HCT116 (cell line): ENCODE results near the gene RARG. TPM values are rescaled to one million over a fixed set of nuclear protein-coding genes. Genes with fewer than 3 reads are reported as not detected.
A peak's percentile ranks its signal among the peaks of the same experiment; 100 is the strongest.

ENCODE experiments used
- ATAC-seq: fragments of 200-7000 bp; cut with Tn5 transposase; 2 replicates; pipeline ENCODE4 v1.9.1; 2020; ENCODE audit warnings: mild to moderate bottlenecking, moderate library complexity
- BruUV-seq: library from RNA; stranded (reverse); fragments of 400-500 nt; replicated peaks from 2 replicates; lab custom pipeline; 2021; lab: Mats Ljungman, UMichigan
- CTCF ChIA-PET: fragments of 300-600 bp; sonication (Branson Sonifier 250); formaldehyde crosslinking; loops from one replicate; lab custom pipeline; 2021; ENCODE audit warnings: antibody characterized with exemption; lab: Charles Lee
- POLR2A ChIA-PET: fragments of 300-600, 350-600 bp; sonication (Branson Sonifier 250); formaldehyde crosslinking; loops from one replicate; lab custom pipeline; 2021; ENCODE audit warnings: antibody characterized with exemption; lab: Charles Lee
- RAD21 ChIA-PET, 2 experiments: fragments of 300-600 bp; sonication (Branson Sonifier 250); formaldehyde crosslinking; loops; one replicate each; lab custom pipeline; 2023; ENCODE audit warnings: low total read pairs in 2 of 2; ENCODE audit not compliant: uncharacterized antibody in 2 of 2, unreplicated experiment in 2 of 2, low non-redundant PET in 1 of 2; lab: Charles Lee
- DNase-seq: peaks from one replicate; pipeline ENCODE4 v3.0.0-alpha.2; 2010; ENCODE audit warnings: low read depth, low spot score
- H2AFZ ChIP-seq: fragments of 200-600 bp; shearing (Covaris generic), sonication (generic); 2 replicates; pipeline ENCODE4 v1.6.1; 2017; ENCODE audit warnings: low read depth, mixed run types, mixed read lengths, antibody characterized with exemption, low read length; ENCODE audit not compliant: poor library complexity, severe bottlenecking
- H3K27ac ChIP-seq: 2 replicates; pipeline ENCODE4 v1.5.1; 2012; ENCODE audit warnings: low read depth, low read length
- H3K27me3 ChIP-seq: fragments of 200-600 bp; sonication (generic); 2 replicates; pipeline ENCODE4 v1.6.1; 2016; ENCODE audit warnings: mixed run types, low read length, mixed read lengths; ENCODE audit not compliant: insufficient read depth
- H3K36me3 ChIP-seq, 2 experiments: fragments of 200-500 bp in 1 of 2; fragments of 200-600 bp in 1 of 2; sonication (Bioruptor generic) in 1 of 2; sonication (generic) in 1 of 2; 2 replicates each; pipeline versions ENCODE4 v1.5.1 to v1.6.1; 2014 to 2016; ENCODE audit warnings: low read length in 2 of 2, inconsistent platforms in 1 of 2, mixed read lengths in 1 of 2, mixed run types in 1 of 2; ENCODE audit not compliant: insufficient read depth in 2 of 2, control insufficient read depth in 1 of 2
- H3K4me1 ChIP-seq, 2 experiments: fragments of 200-600 bp in 1 of 2; sonication (generic) in 1 of 2; 2 replicates each; pipeline versions ENCODE4 v1.5.1 to v1.6.1; 2012 to 2017; ENCODE audit warnings: low read length in 2 of 2, inconsistent platforms in 1 of 2, mild to moderate bottlenecking in 1 of 2, mixed read lengths in 1 of 2, mixed run types in 1 of 2, moderate library complexity in 1 of 2; ENCODE audit not compliant: insufficient read depth in 2 of 2, control insufficient read depth in 1 of 2
- H3K4me2 ChIP-seq: fragments of 200-600 bp; sonication (generic); 2 replicates; pipeline ENCODE4 v1.6.1; 2017; ENCODE audit warnings: mixed run types, low read length, mixed read lengths
- H3K4me3 ChIP-seq, 2 experiments: fragments of 200-600 bp in 1 of 2; sonication (generic) in 1 of 2; replicated peaks in 1 of 2; 2 replicates each; pipeline ENCODE4 v1.5.1; 2011 to 2016; ENCODE audit warnings: low read length in 2 of 2, control low read depth in 1 of 2, low read depth in 1 of 2, mild to moderate bottlenecking in 1 of 2, mixed read lengths in 1 of 2, mixed run types in 1 of 2
- H3K79me2 ChIP-seq: fragments of 200-600 bp; sonication (generic); 2 replicates; pipeline ENCODE4 v1.6.1; 2017; ENCODE audit warnings: mild to moderate bottlenecking, mixed run types, low read length, moderate library complexity, mixed read lengths; ENCODE audit not compliant: insufficient read depth
- H3K9ac ChIP-seq: fragments of 200-600 bp; sonication (generic); 2 replicates; pipeline ENCODE4 v1.6.1; 2016; ENCODE audit warnings: low read length, mixed read lengths
- H3K9me2 ChIP-seq: fragments of 200-600 bp; sonication (generic), shearing (Covaris generic); 2 replicates; pipeline ENCODE4 v1.6.1; 2017; ENCODE audit warnings: mixed run types, mild to moderate bottlenecking, moderate library complexity; ENCODE audit not compliant: insufficient read depth
- H3K9me3 ChIP-seq, 2 experiments: fragments of 200-500 bp in 1 of 2; fragments of 200-600 bp in 1 of 2; sonication (Bioruptor generic) in 1 of 2; sonication (generic) in 1 of 2; 2 replicates each; pipeline ENCODE4 v1.6.1; 2014 to 2017; ENCODE audit warnings: low read length in 2 of 2, mixed read lengths in 2 of 2, inconsistent platforms in 1 of 2, low read depth in 1 of 2, mild to moderate bottlenecking in 1 of 2, mixed run types in 1 of 2, moderate library complexity in 1 of 2; ENCODE audit not compliant: control insufficient read depth in 1 of 2, insufficient read depth in 1 of 2
- H4K20me1 ChIP-seq: fragments of 200-600 bp; sonication (generic), shearing (Covaris generic); 2 replicates; pipeline ENCODE4 v1.6.1; 2017; ENCODE audit warnings: mixed run types, mild to moderate bottlenecking, moderate library complexity; ENCODE audit not compliant: insufficient read depth
- ATF3 ChIP-seq: IDR thresholded peaks from 2 replicates; pipeline ENCODE4 v1.6.1; 2012
- CBX3 ChIP-seq: IDR thresholded peaks from 2 replicates; pipeline ENCODE4 v1.6.1; 2012; ENCODE audit warnings: low read depth
- CEBPB ChIP-seq: IDR thresholded peaks from 2 replicates; pipeline ENCODE4 v1.6.1; 2012; ENCODE audit warnings: low read depth
- EGR1 ChIP-seq: IDR thresholded peaks from 2 replicates; pipeline ENCODE4 v1.6.1; 2012; ENCODE audit warnings: low read depth
- EZH2phosphoT487 ChIP-seq: fragments of 200-600 bp; IDR thresholded peaks from 2 replicates; pipeline ENCODE4 v1.6.1; 2018; ENCODE audit warnings: antibody characterized with exemption, borderline replicate concordance
- JUND ChIP-seq: IDR thresholded peaks from 2 replicates; pipeline ENCODE4 v1.6.1; 2012
- MAX ChIP-seq: IDR thresholded peaks from 2 replicates; pipeline ENCODE4 v1.6.1; 2012
- POLR2A ChIP-seq: IDR thresholded peaks from 2 replicates; pipeline ENCODE4 v1.7.0; 2011; ENCODE audit warnings: borderline replicate concordance; ENCODE audit not compliant: insufficient read depth, insufficient read length; ENCODE audit errors: extremely low read depth
- RAD21 ChIP-seq: IDR thresholded peaks from 2 replicates; pipeline ENCODE4 v1.6.1; 2012; ENCODE audit warnings: low read depth, mild to moderate bottlenecking
- REST ChIP-seq: IDR thresholded peaks from 2 replicates; pipeline ENCODE4 v1.6.1; 2012; ENCODE audit warnings: low read depth
- SP1 ChIP-seq: IDR thresholded peaks from 2 replicates; pipeline ENCODE4 v1.6.1; 2012; ENCODE audit warnings: low read depth
- SRF ChIP-seq: IDR thresholded peaks from 2 replicates; pipeline ENCODE4 v1.6.1; 2012; ENCODE audit warnings: low read depth
- YY1 ChIP-seq: IDR thresholded peaks from 2 replicates; pipeline ENCODE4 v1.6.1; 2011; ENCODE audit warnings: low read length, low read depth, moderate library complexity, mild to moderate bottlenecking; ENCODE audit not compliant: insufficient replicate concordance; ENCODE audit errors: extremely low read depth
- ZBTB33 ChIP-seq: IDR thresholded peaks from 2 replicates; pipeline ENCODE4 v1.6.1; 2011; ENCODE audit warnings: mild to moderate bottlenecking, low read length, moderate library complexity; ENCODE audit not compliant: insufficient replicate concordance; ENCODE audit errors: extremely low read depth
- ZNF274 ChIP-seq: fragments of 200-500 bp; sonication (Bioruptor generic); IDR thresholded peaks from 2 replicates; pipeline ENCODE4 v1.6.1; 2014; ENCODE audit warnings: mild to moderate bottlenecking, low read depth, low read length, inconsistent platforms
- intact Hi-C: fragments of 100-400 bp; cut with micrococcal nuclease; formaldehyde crosslinking; loops from 2 replicates; pipeline ENCODE4 v1.10.0; 2022
- total RNA-seq: library from RNA; stranded (reverse); gene quantifications from one replicate; pipeline ENCODE4 v1.2.1, GENCODE V29; 2021; ENCODE audit not compliant: unreplicated experiment
- TF ChIP-seq, protein P1 (sequence below), 3 experiments: fragments of 200-600 bp in 1 of 3; sonication (generic) in 1 of 3; IDR thresholded peaks in 2 of 3; conservative IDR thresholded peaks in 1 of 3; 2 replicates each; pipeline ENCODE4 v1.5.1; 2012 to 2017; ENCODE audit warnings: low read depth in 2 of 3, low read length in 2 of 3, antibody characterized with exemption in 1 of 3, borderline replicate concordance in 1 of 3, control low read depth in 1 of 3, mild to moderate bottlenecking in 1 of 3, mixed read lengths in 1 of 3, mixed run types in 1 of 3, moderate library complexity in 1 of 3; ENCODE audit not compliant: insufficient read depth in 1 of 3

RARG gene
- total RNA-seq, 1 experiment from 2014 or later, result 68.9 TPM

- peak overlapping the region; percentile 85 for H3K27ac ChIP-seq
- H3K9me3 ChIP-seq, result no peaks in the 10 kb centered on the region
- no peaks in the 10 kb centered on the region for H3K27me3 ChIP-seq
- DNase-seq (no peak), ATAC-seq (no peak)
- no peaks in the 10 kb centered on the region for H3K9me2 ChIP-seq
- peak overlapping the region; percentile 95 for H3K9ac ChIP-seq
- no TSS peak for BruUV-seq
- peaks cover 34% of the 10 kb centered on the region for H3K79me2 ChIP-seq
- ChIA-PET POLR2A (interaction anchor here (2.0 kb wide), 1 partner anchor 134 kb away, joined by 8 read pairs; no protein-coding TSS in a partner anchor), RAD21 (no interaction called here), CTCF (no interaction called here)
- intact Hi-C loops, result no loop called here
- peak overlapping the region; percentile 92 for H3K4me2 ChIP-seq
- no peaks in the 10 kb centered on the region for H4K20me1 ChIP-seq
- TF ChIP-seq CEBPB, result no peak
- TF ChIP-seq EGR1, result no peak
- no peak for TF ChIP-seq POLR2A
- TF ChIP-seq CBX3, result no peak
- TF ChIP-seq ATF3, result no peak
- no peak for TF ChIP-seq MAX
- TF ChIP-seq ZBTB33, result no peak
- no peak for TF ChIP-seq ZNF274
- no peak for TF ChIP-seq REST
- TF ChIP-seq EZH2phosphoT487, result no peak
- TF ChIP-seq SP1, result no peak
- TF ChIP-seq JUND, result no peak
- TF ChIP-seq YY1, result no peak
- TF ChIP-seq SRF, result no peak
- TF ChIP-seq, protein P1, sequence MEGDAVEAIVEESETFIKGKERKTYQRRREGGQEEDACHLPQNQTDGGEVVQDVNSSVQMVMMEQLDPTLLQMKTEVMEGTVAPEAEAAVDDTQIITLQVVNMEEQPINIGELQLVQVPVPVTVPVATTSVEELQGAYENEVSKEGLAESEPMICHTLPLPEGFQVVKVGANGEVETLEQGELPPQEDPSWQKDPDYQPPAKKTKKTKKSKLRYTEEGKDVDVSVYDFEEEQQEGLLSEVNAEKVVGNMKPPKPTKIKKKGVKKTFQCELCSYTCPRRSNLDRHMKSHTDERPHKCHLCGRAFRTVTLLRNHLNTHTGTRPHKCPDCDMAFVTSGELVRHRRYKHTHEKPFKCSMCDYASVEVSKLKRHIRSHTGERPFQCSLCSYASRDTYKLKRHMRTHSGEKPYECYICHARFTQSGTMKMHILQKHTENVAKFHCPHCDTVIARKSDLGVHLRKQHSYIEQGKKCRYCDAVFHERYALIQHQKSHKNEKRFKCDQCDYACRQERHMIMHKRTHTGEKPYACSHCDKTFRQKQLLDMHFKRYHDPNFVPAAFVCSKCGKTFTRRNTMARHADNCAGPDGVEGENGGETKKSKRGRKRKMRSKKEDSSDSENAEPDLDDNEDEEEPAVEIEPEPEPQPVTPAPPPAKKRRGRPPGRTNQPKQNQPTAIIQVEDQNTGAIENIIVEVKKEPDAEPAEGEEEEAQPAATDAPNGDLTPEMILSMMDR (IDR thresholded peaks at IDR 0.05 in 2 of 3, conservative IDR thresholded peaks at IDR 0.05 in 1 of 3; ENCODE audit: borderline replicate concordance in 1 of 3, insufficient read depth in 1 of 3, low read depth in 2 of 3, low read length in 2 of 3), result no peak
- no peak for TF ChIP-seq RAD21
- peak overlapping the region; percentile 78 to 86 for H3K4me3 ChIP-seq
- peaks cover 15 to 27% of the 10 kb centered on the region in 2 experiments for H3K4me1 ChIP-seq
- H2AFZ ChIP-seq, result no peak overlapping the region
- peaks cover 38 to 45% of the 10 kb centered on the region in 2 experiments; a peak in 3 of 4 replicates for H3K36me3 ChIP-seq
These were observed 50.1 kb downstream of the RARG start for GRCh38 chr12:53181935-53182334.
